GM12878 (cell line): ENCODE measurements around the gene TPCN2. TPM values are rescaled to one million over a fixed set of nuclear protein-coding genes. Genes with fewer than 3 reads are reported as not detected.

Source experiments
- ATAC-seq: fragments of 200-7000 bp; cut with Tn5 transposase; 3 replicates; pipeline ENCODE4 v1.9.1; 2020; ENCODE audit warnings: mild to moderate bottlenecking, moderate library complexity
- BruUV-seq: library from RNA; stranded (reverse); fragments of 400-500 nt; replicated peaks from 2 replicates; lab custom pipeline; 2021; lab: Mats Ljungman, UMichigan
- CTCF ChIA-PET: fragments of 300-600 bp; sonication (Branson Sonifier 250); formaldehyde crosslinking; extraction: SDS; loops from one replicate; lab custom pipeline; 2021; ENCODE audit warnings: inconsistent platforms; lab: Yijun Ruan, JAX
- POLR2A ChIA-PET: fragments of 350-600 bp; formaldehyde crosslinking; extraction: SDS; loops from one replicate; lab custom pipeline; 2021; ENCODE audit warnings: inconsistent platforms; lab: Charles Lee
- RAD21 ChIA-PET: fragments of 300-600 bp; sonication (Branson Sonifier 250); formaldehyde crosslinking; loops from one replicate; lab custom pipeline; 2023; ENCODE audit warnings: antibody characterized with exemption; ENCODE audit not compliant: unreplicated experiment; lab: Charles Lee
- SMC1A ChIA-PET: fragments of 300-600 bp; sonication (Branson Sonifier 250); formaldehyde crosslinking; loops from one replicate; lab custom pipeline; 2023; ENCODE audit not compliant: unreplicated experiment, uncharacterized antibody; lab: Charles Lee
- DNase-seq: peaks from one replicate; pipeline ENCODE4 v3.0.0-alpha.2; 2011; ENCODE audit warnings: low read depth, low spot score
- FAIRE-seq: peaks from 3 replicates; lab custom pipeline; 2011; peaks lifted over from hg19 to GRCh38; lab: Jason Lieb, UNC
- H2AFZ ChIP-seq: 2 replicates; pipeline ENCODE4 v1.6.0; 2011; ENCODE audit warnings: low read depth, low read length, control low read depth; ENCODE audit not compliant: control insufficient read depth
- H3K27ac ChIP-seq: 2 replicates; pipeline ENCODE4 v1.5.1; 2011; ENCODE audit warnings: control low read depth; ENCODE audit not compliant: control insufficient read depth, insufficient read depth
- H3K27me3 ChIP-seq, 2 experiments: replicated peaks in 1 of 2; 2 replicates each; pipeline versions ENCODE4 v1.6.0 to v1.6.1; 2011; ENCODE audit warnings: low read length in 1 of 2; ENCODE audit not compliant: control insufficient read depth in 2 of 2, insufficient read depth in 2 of 2
- H3K36me3 ChIP-seq, 2 experiments: 2 replicates each; pipeline ENCODE4 v1.5.1; 2011; ENCODE audit warnings: low read length in 1 of 2; ENCODE audit not compliant: control insufficient read depth in 2 of 2, insufficient read depth in 2 of 2
- H3K4me1 ChIP-seq: 2 replicates; pipeline ENCODE4 v1.6.1; 2011; ENCODE audit warnings: mild to moderate bottlenecking, low read length, moderate library complexity, mixed read lengths; ENCODE audit not compliant: control insufficient read depth, insufficient read depth
- H3K4me2 ChIP-seq: 2 replicates; pipeline ENCODE4 v1.6.0; 2011; ENCODE audit warnings: control low read depth; ENCODE audit not compliant: control insufficient read depth, insufficient read depth
- H3K4me3 ChIP-seq: fragments of 200-600 bp; sonication (generic); 2 replicates; pipeline ENCODE4 v1.5.1; 2016
- H3K79me2 ChIP-seq: 2 replicates; pipeline ENCODE4 v1.6.0; 2011; ENCODE audit warnings: low read length; ENCODE audit not compliant: control insufficient read depth, insufficient read depth
- H3K9ac ChIP-seq: 2 replicates; pipeline ENCODE4 v1.8.0; 2011; ENCODE audit warnings: low read length, control low read depth, mixed read lengths; ENCODE audit not compliant: control insufficient read depth, insufficient read depth
- H3K9me3 ChIP-seq: replicated peaks from 3 replicates; pipeline ENCODE4 v1.5.1; 2011; ENCODE audit warnings: mild to moderate bottlenecking, low read length; ENCODE audit not compliant: control insufficient read depth, insufficient read depth
- H4K20me1 ChIP-seq: 2 replicates; pipeline ENCODE4 v1.6.0; 2011; ENCODE audit not compliant: control insufficient read depth, insufficient read depth
- BRCA1 ChIP-seq: IDR thresholded peaks from 2 replicates; pipeline ENCODE4 v1.6.1; 2011; ENCODE audit warnings: low read depth, low read length, improper control_type of control experiment
- EED ChIP-seq: sonication (generic); IDR thresholded peaks from 2 replicates; pipeline ENCODE4 v1.6.1; 2016; ENCODE audit warnings: antibody characterized with exemption, low read depth
- EGR1 ChIP-seq, 2 experiments: IDR thresholded peaks; 1 replicate in 1 of 2; 2 replicates in 1 of 2; pipeline ENCODE4 v1.6.1; 2011 to 2012; ENCODE audit warnings: low read depth in 2 of 2, low read length in 2 of 2, borderline replicate concordance in 1 of 2, mild to moderate bottlenecking in 1 of 2, moderate library complexity in 1 of 2
- IKZF2 ChIP-seq, 2 experiments: fragments of 450-650 bp; IDR thresholded peaks; 2 replicates each; pipeline ENCODE4 v1.6.1; 2017; ENCODE audit warnings: mild to moderate bottlenecking in 2 of 2, moderate library complexity in 2 of 2
- MEF2B ChIP-seq: fragments of 450-650 bp; IDR thresholded peaks from 2 replicates; pipeline ENCODE4 v1.6.1; 2018; ENCODE audit warnings: mild to moderate bottlenecking, moderate library complexity; ENCODE audit not compliant: partially characterized antibody, poor library complexity, severe bottlenecking
- NFYA ChIP-seq: IDR thresholded peaks from 2 replicates; pipeline ENCODE4 v1.6.1; 2011; ENCODE audit warnings: low read depth, mild to moderate bottlenecking, low read length, improper control_type of control experiment, borderline replicate concordance
- NR2C2 ChIP-seq: IDR thresholded peaks from 2 replicates; pipeline ENCODE4 v1.6.1; 2011; ENCODE audit warnings: borderline replicate concordance, low read depth; ENCODE audit not compliant: control insufficient read depth, insufficient read length
- PAX5 ChIP-seq: IDR thresholded peaks from 2 replicates; pipeline ENCODE4 v1.6.1; 2011; ENCODE audit warnings: low read depth, low read length, borderline replicate concordance
- RELB ChIP-seq: fragments of 450-650 bp; IDR thresholded peaks from 2 replicates; pipeline ENCODE4 v1.6.1; 2017; ENCODE audit warnings: low read depth, mild to moderate bottlenecking, moderate library complexity
- SIN3A ChIP-seq: IDR thresholded peaks from 2 replicates; pipeline ENCODE4 v1.6.1; 2012; ENCODE audit warnings: low read depth, low read length, improper control_type of control experiment
- SMARCA5 ChIP-seq: fragments of 450-650 bp; IDR thresholded peaks from 2 replicates; pipeline ENCODE4 v1.6.1; 2017; ENCODE audit warnings: mild to moderate bottlenecking
- ZBTB40 ChIP-seq: fragments of 450-650 bp; IDR thresholded peaks from 2 replicates; pipeline ENCODE4 v1.6.1; 2016; ENCODE audit warnings: mild to moderate bottlenecking, moderate library complexity, borderline replicate concordance
- ZNF622 ChIP-seq: fragments of 450-650 bp; IDR thresholded peaks from 2 replicates; pipeline ENCODE4 v1.6.1; 2017; ENCODE audit warnings: mild to moderate bottlenecking, inconsistent platforms
- WGBS: methylation state at CpG from one replicate; pipeline ENCODE4 v1.1.6; 2016; ENCODE audit warnings: low lambda C conversion rate; ENCODE audit not compliant: insufficient replicate concordance, insufficient coverage; ENCODE audit errors: missing lambda C conversion rate; 5-methylcytosine and 5-hydroxymethylcytosine counted together
- in situ Hi-C: fragments of 300-500 bp; cut with MboI; formaldehyde crosslinking; loops from 9 replicates; pipeline ENCODE4 v1.14.3; 2018; ENCODE audit warnings: mixed read lengths
- intact Hi-C: fragments of 100-400 bp; cut with micrococcal nuclease; formaldehyde crosslinking; loops from one replicate; pipeline ENCODE4 v1.14.2; 2022; ENCODE audit not compliant: unreplicated experiment
- polyA plus RNA-seq, 11 experiments: library from polyadenylated mRNA; depleted of rRNA in 4 of 11; unstranded in 6 of 11; stranded (reverse) in 5 of 11; fragments of >200 nt; fragmentation: Nextera tagmentation in 4 of 11; fragmentation: Illumina TruSeq in 1 of 11; extraction: Ambion mirVana in 4 of 11; extraction: Trizol in 1 of 11; gene quantifications; 1 replicate in 1 of 11; 2 replicates in 10 of 11; pipeline versions ENCODE4 v1.2.1 to v1.2.3, GENCODE V29; 2011 to 2016; ENCODE audit warnings: inconsistent platforms in 2 of 11, missing spikeins in 2 of 11, low read depth in 1 of 11
- total RNA-seq, 4 experiments: library from RNA; depleted of rRNA in 3 of 4; stranded (reverse); fragments of >200 nt in 3 of 4; fragmentation: Illumina TruSeq in 1 of 4; extraction: Trizol in 1 of 4; gene quantifications; 2 replicates each; pipeline versions ENCODE4 v1.2.1 to v1.2.3, GENCODE V29; 2013 to 2021
- TF ChIP-seq, protein P1 (sequence below): fragments of 450-650 bp; IDR thresholded peaks from 2 replicates; pipeline ENCODE4 v1.6.1; 2017; ENCODE audit warnings: mild to moderate bottlenecking, moderate library complexity

Gene TPCN2
- total and polyA plus RNA-seq, 10 of the 15 experiments (the other 5 are each of a cell fraction or from before 2014, with no cell fraction given) = 1.7 to 18.4 (median 8.4) TPM

GRCh38 chr11:69040051-69040450 lies 8.7 kb upstream of the TPCN2 start:
- peaks cover 3% of the 10 kb centered on the region; the same call in 1 of the 2 replicates for H3K4me1 ChIP-seq
- ChIA-PET POLR2A (no interaction called here), RAD21 (interaction anchor here (1.4 kb wide), 1 partner anchor 16 kb away, joined by 6 read pairs; no protein-coding TSS in a partner anchor), CTCF (no interaction called here), SMC1A (no interaction called here)
- 25% methylated on average over 6 of the region's 6 CpGs for WGBS
- TF ChIP-seq PAX5 (no peak), NR2C2 (no peak), RELB (no peak), ZNF622 (no peak), BRCA1 (no peak), IKZF2 (IDR thresholded peaks at IDR 0.05) (no peak), SIN3A (no peak), EGR1 (IDR thresholded peaks at IDR 0.05; ENCODE audit: borderline replicate concordance in 1 of 2, low read depth in 2 of 2, low read length in 2 of 2) (no peak), ZBTB40 (no peak), NFYA (no peak), SMARCA5 (no peak), EED (no peak), MEF2B (no peak)
- TF ChIP-seq, protein P1, sequence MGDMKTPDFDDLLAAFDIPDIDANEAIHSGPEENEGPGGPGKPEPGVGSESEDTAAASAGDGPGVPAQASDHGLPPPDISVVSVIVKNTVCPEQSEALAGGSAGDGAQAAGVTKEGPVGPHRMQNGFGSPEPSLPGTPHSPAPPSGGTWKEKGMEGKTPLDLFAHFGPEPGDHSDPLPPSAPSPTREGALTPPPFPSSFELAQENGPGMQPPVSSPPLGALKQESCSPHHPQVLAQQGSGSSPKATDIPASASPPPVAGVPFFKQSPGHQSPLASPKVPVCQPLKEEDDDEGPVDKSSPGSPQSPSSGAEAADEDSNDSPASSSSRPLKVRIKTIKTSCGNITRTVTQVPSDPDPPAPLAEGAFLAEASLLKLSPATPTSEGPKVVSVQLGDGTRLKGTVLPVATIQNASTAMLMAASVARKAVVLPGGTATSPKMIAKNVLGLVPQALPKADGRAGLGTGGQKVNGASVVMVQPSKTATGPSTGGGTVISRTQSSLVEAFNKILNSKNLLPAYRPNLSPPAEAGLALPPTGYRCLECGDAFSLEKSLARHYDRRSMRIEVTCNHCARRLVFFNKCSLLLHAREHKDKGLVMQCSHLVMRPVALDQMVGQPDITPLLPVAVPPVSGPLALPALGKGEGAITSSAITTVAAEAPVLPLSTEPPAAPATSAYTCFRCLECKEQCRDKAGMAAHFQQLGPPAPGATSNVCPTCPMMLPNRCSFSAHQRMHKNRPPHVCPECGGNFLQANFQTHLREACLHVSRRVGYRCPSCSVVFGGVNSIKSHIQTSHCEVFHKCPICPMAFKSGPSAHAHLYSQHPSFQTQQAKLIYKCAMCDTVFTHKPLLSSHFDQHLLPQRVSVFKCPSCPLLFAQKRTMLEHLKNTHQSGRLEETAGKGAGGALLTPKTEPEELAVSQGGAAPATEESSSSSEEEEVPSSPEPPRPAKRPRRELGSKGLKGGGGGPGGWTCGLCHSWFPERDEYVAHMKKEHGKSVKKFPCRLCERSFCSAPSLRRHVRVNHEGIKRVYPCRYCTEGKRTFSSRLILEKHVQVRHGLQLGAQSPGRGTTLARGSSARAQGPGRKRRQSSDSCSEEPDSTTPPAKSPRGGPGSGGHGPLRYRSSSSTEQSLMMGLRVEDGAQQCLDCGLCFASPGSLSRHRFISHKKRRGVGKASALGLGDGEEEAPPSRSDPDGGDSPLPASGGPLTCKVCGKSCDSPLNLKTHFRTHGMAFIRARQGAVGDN = no peak
- no peak overlapping the region for H3K27ac ChIP-seq
- H3K27me3 ChIP-seq = no peaks in the 10 kb centered on the region
- H3K9me3 ChIP-seq = no peaks in the 10 kb centered on the region
- no peak overlapping the region for H3K4me3 ChIP-seq
- H3K9ac ChIP-seq = no peak overlapping the region
- FAIRE-seq (no peak), DNase-seq (no peak), ATAC-seq (no peak)
- intact Hi-C loops = no loop called here
- H3K36me3 ChIP-seq = no peaks in the 10 kb centered on the region
- no peak overlapping the region for H3K4me2 ChIP-seq
- H3K79me2 ChIP-seq = no peaks in the 10 kb centered on the region
- no TSS peak for BruUV-seq
- H2AFZ ChIP-seq = no peak overlapping the region
- in situ Hi-C loops = no loop called here
- no peaks in the 10 kb centered on the region for H4K20me1 ChIP-seq
